Measurements from ENCODE around the gene RAD51B. TPM values are rescaled to one million over a fixed set of nuclear protein-coding genes. Genes with fewer than 3 reads are reported as not detected.
A peak's percentile ranks its signal among the peaks of the same experiment; 100 is the strongest.

The RAD51B gene
- total RNA-seq, 1 experiment from 2014 or later, result 8.5 TPM

DNA sequence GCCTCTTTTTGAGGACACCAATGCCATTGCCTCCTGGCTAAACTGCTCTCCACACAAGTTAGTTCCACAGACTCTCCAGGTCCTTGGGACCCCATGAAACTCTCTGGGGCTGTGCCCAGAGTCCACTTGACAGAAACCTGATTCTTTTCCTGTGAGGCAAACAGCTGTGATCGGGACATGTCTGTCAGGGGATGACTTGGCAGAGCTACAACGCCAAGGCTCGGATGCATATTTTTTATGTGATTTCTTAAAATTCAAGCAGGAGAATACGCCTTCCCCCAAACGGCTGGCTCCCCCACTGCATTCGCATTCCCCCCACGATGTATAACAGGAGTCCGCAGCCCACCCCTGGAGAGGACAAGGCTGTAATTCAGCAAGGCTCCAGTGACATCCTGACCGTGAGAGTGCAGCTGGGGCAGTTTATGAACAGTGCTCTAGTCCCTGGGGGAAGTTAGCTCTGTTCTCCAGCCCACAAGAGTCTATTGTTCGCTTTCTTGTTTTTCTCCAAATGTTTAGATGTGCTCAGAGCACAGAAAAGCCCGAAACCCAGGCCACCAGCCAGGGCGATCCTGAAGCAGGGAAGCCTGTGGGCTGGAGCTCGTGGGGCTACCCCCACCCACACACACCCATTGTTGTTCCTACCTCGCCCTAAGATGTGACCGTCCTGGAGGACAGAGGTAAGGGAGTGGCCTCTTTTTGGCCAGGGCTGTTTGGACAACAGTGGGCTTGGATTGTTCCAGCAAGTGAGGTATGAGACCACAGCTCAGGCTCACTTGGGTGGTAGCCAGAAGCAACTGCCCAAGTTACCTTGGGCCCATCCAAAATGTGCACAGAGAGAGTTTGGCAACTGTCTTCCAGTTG lies 813.8 kb downstream of the RAD51B start:
- Histone ChIP-seq H3K9me3 (ENCODE audit: control insufficient read depth, insufficient read depth, low read depth, low read length) (no peaks in the 10 kb centered on the region), H3K27ac (ENCODE audit: low read length) (no peak overlapping the region), H3K27me3 (ENCODE audit: control insufficient read depth, insufficient read depth, low read length) (no peaks in the 10 kb centered on the region), H3K36me3 (ENCODE audit: control insufficient read depth, insufficient read depth, low read length) (no peaks in the 10 kb centered on the region), H3K4me3 (ENCODE audit: low read depth in 2 of 2, low read length in 2 of 2) (no peak overlapping the region), H3K4me1 (ENCODE audit: control insufficient read depth, insufficient read depth, low read length) (no peaks in the 10 kb centered on the region)
- intact Hi-C loops (cut with micrococcal nuclease; ENCODE audit: unreplicated experiment), result no loop called here
- BruUV-seq (replicated peaks), result no TSS peak
- ChIA-PET POLR2A (no interaction called here), CTCF (no interaction called here)
- in situ Hi-C loops (cut with HindIII; ENCODE audit: low pct_unique_long_range_greater_than_20kb, low sequenced_read_pairs), result no loop called here
- DNase-seq (ENCODE audit: low read depth, low spot score) (no peak), ATAC-seq (peak; percentile 62; the same call in 1 of the 2 replicates)
- TF ChIP-seq, protein P1, sequence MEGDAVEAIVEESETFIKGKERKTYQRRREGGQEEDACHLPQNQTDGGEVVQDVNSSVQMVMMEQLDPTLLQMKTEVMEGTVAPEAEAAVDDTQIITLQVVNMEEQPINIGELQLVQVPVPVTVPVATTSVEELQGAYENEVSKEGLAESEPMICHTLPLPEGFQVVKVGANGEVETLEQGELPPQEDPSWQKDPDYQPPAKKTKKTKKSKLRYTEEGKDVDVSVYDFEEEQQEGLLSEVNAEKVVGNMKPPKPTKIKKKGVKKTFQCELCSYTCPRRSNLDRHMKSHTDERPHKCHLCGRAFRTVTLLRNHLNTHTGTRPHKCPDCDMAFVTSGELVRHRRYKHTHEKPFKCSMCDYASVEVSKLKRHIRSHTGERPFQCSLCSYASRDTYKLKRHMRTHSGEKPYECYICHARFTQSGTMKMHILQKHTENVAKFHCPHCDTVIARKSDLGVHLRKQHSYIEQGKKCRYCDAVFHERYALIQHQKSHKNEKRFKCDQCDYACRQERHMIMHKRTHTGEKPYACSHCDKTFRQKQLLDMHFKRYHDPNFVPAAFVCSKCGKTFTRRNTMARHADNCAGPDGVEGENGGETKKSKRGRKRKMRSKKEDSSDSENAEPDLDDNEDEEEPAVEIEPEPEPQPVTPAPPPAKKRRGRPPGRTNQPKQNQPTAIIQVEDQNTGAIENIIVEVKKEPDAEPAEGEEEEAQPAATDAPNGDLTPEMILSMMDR (IDR thresholded peaks at IDR 0.05), result no peak
- TF ChIP-seq SIN3A (IDR thresholded peaks at IDR 0.05; ENCODE audit: borderline replicate concordance, insufficient read depth, low read depth, low read length) (no peak), TCF7L2 (IDR thresholded peaks at IDR 0.05; ENCODE audit: low read depth, low read length) (no peak), POLR2AphosphoS5 (IDR thresholded peaks at IDR 0.05; ENCODE audit: low read depth, low read length) (no peak)
- TF ChIP-seq, protein P2, sequence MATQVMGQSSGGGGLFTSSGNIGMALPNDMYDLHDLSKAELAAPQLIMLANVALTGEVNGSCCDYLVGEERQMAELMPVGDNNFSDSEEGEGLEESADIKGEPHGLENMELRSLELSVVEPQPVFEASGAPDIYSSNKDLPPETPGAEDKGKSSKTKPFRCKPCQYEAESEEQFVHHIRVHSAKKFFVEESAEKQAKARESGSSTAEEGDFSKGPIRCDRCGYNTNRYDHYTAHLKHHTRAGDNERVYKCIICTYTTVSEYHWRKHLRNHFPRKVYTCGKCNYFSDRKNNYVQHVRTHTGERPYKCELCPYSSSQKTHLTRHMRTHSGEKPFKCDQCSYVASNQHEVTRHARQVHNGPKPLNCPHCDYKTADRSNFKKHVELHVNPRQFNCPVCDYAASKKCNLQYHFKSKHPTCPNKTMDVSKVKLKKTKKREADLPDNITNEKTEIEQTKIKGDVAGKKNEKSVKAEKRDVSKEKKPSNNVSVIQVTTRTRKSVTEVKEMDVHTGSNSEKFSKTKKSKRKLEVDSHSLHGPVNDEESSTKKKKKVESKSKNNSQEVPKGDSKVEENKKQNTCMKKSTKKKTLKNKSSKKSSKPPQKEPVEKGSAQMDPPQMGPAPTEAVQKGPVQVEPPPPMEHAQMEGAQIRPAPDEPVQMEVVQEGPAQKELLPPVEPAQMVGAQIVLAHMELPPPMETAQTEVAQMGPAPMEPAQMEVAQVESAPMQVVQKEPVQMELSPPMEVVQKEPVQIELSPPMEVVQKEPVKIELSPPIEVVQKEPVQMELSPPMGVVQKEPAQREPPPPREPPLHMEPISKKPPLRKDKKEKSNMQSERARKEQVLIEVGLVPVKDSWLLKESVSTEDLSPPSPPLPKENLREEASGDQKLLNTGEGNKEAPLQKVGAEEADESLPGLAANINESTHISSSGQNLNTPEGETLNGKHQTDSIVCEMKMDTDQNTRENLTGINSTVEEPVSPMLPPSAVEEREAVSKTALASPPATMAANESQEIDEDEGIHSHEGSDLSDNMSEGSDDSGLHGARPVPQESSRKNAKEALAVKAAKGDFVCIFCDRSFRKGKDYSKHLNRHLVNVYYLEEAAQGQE (IDR thresholded peaks at IDR 0.05; ENCODE audit: insufficient read depth in 1 of 2, low read depth in 2 of 2, low read length in 1 of 2), result no peak

DNA sequence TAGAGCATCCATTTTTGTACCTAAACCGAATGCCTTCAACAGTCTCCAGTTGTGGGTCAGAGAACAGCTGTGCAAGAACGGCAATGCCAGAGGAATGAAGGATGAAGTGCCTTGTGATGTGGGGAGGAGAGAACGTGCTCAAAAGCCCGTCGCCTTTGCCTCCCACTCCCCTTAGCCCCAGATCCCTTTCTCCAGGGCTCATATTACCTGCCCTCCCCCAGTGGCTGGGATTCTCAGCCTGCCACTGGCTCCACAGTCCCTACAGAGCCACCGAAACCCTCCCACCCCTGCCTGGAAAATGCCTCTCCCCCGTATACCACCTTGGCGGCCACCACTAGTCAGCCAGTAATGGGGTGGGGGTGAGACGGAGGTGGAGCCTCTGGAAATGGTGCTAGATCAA lies 814.8 kb downstream of the RAD51B start:
- in situ Hi-C loops (cut with HindIII; ENCODE audit: low pct_unique_long_range_greater_than_20kb, low sequenced_read_pairs) (no loop called here), intact Hi-C loops (cut with micrococcal nuclease; ENCODE audit: unreplicated experiment) (no loop called here)
- Histone ChIP-seq H3K9me3 (ENCODE audit: control insufficient read depth, insufficient read depth, low read depth, low read length) (no peaks in the 10 kb centered on the region), H3K4me3 (ENCODE audit: low read depth in 2 of 2, low read length in 2 of 2) (no peak overlapping the region), H3K27ac (ENCODE audit: low read length) (no peak overlapping the region), H3K36me3 (ENCODE audit: control insufficient read depth, insufficient read depth, low read length) (no peaks in the 10 kb centered on the region), H3K4me1 (ENCODE audit: control insufficient read depth, insufficient read depth, low read length) (no peaks in the 10 kb centered on the region), H3K27me3 (ENCODE audit: control insufficient read depth, insufficient read depth, low read length) (no peaks in the 10 kb centered on the region)
- DNase-seq (ENCODE audit: low read depth, low spot score), result no peak
- no peak for ATAC-seq
- ChIA-PET POLR2A (no interaction called here), CTCF (no interaction called here)
- TF ChIP-seq SIN3A (IDR thresholded peaks at IDR 0.05; ENCODE audit: borderline replicate concordance, insufficient read depth, low read depth, low read length) (no peak), TCF7L2 (IDR thresholded peaks at IDR 0.05; ENCODE audit: low read depth, low read length) (no peak), POLR2AphosphoS5 (IDR thresholded peaks at IDR 0.05; ENCODE audit: low read depth, low read length) (no peak)
- TF ChIP-seq, protein P2 (IDR thresholded peaks at IDR 0.05; ENCODE audit: insufficient read depth in 1 of 2, low read depth in 2 of 2, low read length in 1 of 2), result no peak
- TF ChIP-seq, protein P1 (IDR thresholded peaks at IDR 0.05), result no peak
- BruUV-seq (replicated peaks), result no TSS peak
